Panc1 (cell line): ENCODE results near the gene TOP2A. TPM values are rescaled to one million over a fixed set of nuclear protein-coding genes. Genes with fewer than 3 reads are reported as not detected.
A peak's percentile ranks its signal among the peaks of the same experiment; 100 is the strongest.
"Not testable (repeated sequence)": the region's sequence is repeated elsewhere in the genome, so short reads cannot be mapped to it uniquely, and the experiment has no call there.

Source experiments
- ATAC-seq: fragments of 200-7000 bp; cut with Tn5 transposase; 2 replicates; pipeline ENCODE4 v1.9.1; 2020; ENCODE audit warnings: mild to moderate bottlenecking, moderate library complexity
- BruUV-seq: library from RNA; stranded (reverse); fragments of 400-500 nt; replicated peaks from 2 replicates; lab custom pipeline; 2021; lab: Mats Ljungman, UMichigan
- CTCF ChIA-PET: fragments of 300-600 bp; sonication (Branson Sonifier 250); formaldehyde crosslinking; loops from one replicate; lab custom pipeline; 2022; ENCODE audit warnings: antibody characterized with exemption; lab: Charles Lee
- POLR2A ChIA-PET: fragments of 300-600 bp; sonication (Branson Sonifier 250); formaldehyde crosslinking; loops from one replicate; lab custom pipeline; 2022; ENCODE audit warnings: antibody characterized with exemption; lab: Charles Lee
- DNase-seq: peaks from one replicate; pipeline ENCODE4 v3.0.0-alpha.2; 2010; ENCODE audit warnings: low read depth, low spot score
- H3K27ac ChIP-seq: 2 replicates; pipeline ENCODE4 v1.5.1; 2011; ENCODE audit warnings: mild to moderate bottlenecking, low read length, inconsistent platforms
- H3K27me3 ChIP-seq: fragments of 200-500 bp; sonication (Bioruptor generic); 2 replicates; pipeline ENCODE4 v1.6.0; 2014; ENCODE audit warnings: low read length, inconsistent platforms; ENCODE audit not compliant: control insufficient read depth, insufficient read depth
- H3K36me3 ChIP-seq: fragments of 200-500 bp; sonication (Bioruptor generic); 2 replicates; pipeline ENCODE4 v1.5.1; 2014; ENCODE audit warnings: inconsistent platforms, mild to moderate bottlenecking, low read length, moderate library complexity; ENCODE audit not compliant: control insufficient read depth, insufficient read depth
- H3K4me1 ChIP-seq: 2 replicates; pipeline ENCODE4 v1.5.1; 2011; ENCODE audit warnings: inconsistent platforms, mild to moderate bottlenecking, low read length, moderate library complexity; ENCODE audit not compliant: control insufficient read depth, insufficient read depth
- H3K4me3 ChIP-seq, 2 experiments: 2 replicates each; pipeline ENCODE4 v1.5.1; 2011 to 2012; ENCODE audit warnings: low read depth in 2 of 2, low read length in 2 of 2, mild to moderate bottlenecking in 2 of 2, inconsistent platforms in 1 of 2, moderate library complexity in 1 of 2
- H3K9me3 ChIP-seq: fragments of 200-500 bp; sonication (Bioruptor generic); 2 replicates; pipeline ENCODE4 v1.5.1; 2014; ENCODE audit warnings: low read depth, mild to moderate bottlenecking, inconsistent platforms, low read length, moderate library complexity; ENCODE audit not compliant: control insufficient read depth, insufficient read depth
- CTCF ChIP-seq: fragments of 450-650 bp; IDR thresholded peaks from 2 replicates; pipeline ENCODE4 v1.5.1; 2017; ENCODE audit warnings: mild to moderate bottlenecking
- POLR2AphosphoS5 ChIP-seq: IDR thresholded peaks from 2 replicates; pipeline ENCODE4 v1.6.1; 2012; ENCODE audit warnings: mild to moderate bottlenecking, low read depth, low read length, moderate library complexity
- SIN3A ChIP-seq: IDR thresholded peaks from 2 replicates; pipeline ENCODE4 v1.6.1; 2012; ENCODE audit warnings: low read depth, mild to moderate bottlenecking, low read length, moderate library complexity, borderline replicate concordance; ENCODE audit not compliant: insufficient read depth
- TCF7L2 ChIP-seq: IDR thresholded peaks from 2 replicates; pipeline ENCODE4 v1.6.1; 2011; ENCODE audit warnings: mild to moderate bottlenecking, low read depth, low read length, inconsistent platforms
- in situ Hi-C: cut with HindIII; loops from 2 replicates; pipeline ENCODE4 v1.10.0; 2016; ENCODE audit warnings: low sequenced_read_pairs, low pct_unique_long_range_greater_than_20kb
- intact Hi-C: fragments of 100-400 bp; cut with micrococcal nuclease; formaldehyde crosslinking; loops from one replicate; pipeline ENCODE4 v1.10.0; 2022; ENCODE audit not compliant: unreplicated experiment
- total RNA-seq: library from RNA; stranded (reverse); gene quantifications from one replicate; pipeline ENCODE4 v1.2.1, GENCODE V29; 2021; ENCODE audit not compliant: unreplicated experiment
- TF ChIP-seq, protein P1 (sequence below), 2 experiments: IDR thresholded peaks; 2 replicates each; pipeline ENCODE4 v1.6.1; 2011 to 2012; ENCODE audit warnings: low read depth in 2 of 2, control low read depth in 1 of 2, low read length in 1 of 2, mild to moderate bottlenecking in 1 of 2, moderate library complexity in 1 of 2; ENCODE audit not compliant: insufficient read depth in 1 of 2

TOP2A gene
- total RNA-seq, 1 experiment from 2014 or later: 230 TPM

GRCh38 chr17:40371261-40371929, 46.3 kb downstream of the TOP2A start:
- H3K27ac ChIP-seq: no peak overlapping the region
- ChIA-PET CTCF (interaction anchor here (0.7 kb wide), 1 partner anchor 47 kb away, joined by 3 read pairs; the partner anchor contains the start of gene TOP2A), POLR2A (no interaction called here)
- H3K27me3 ChIP-seq: no peaks in the 10 kb centered on the region
- BruUV-seq: no TSS peak
- in situ Hi-C loops (no loop called here), intact Hi-C loops (no loop called here)
- ATAC-seq: peak; percentile 71
- no peak overlapping the region for H3K4me3 ChIP-seq
- no peaks in the 10 kb centered on the region for H3K36me3 ChIP-seq
- H3K4me1 ChIP-seq: no peaks in the 10 kb centered on the region
- DNase-seq: no peak
- TF ChIP-seq SIN3A (no peak), CTCF (no peak), TCF7L2 (no peak), POLR2AphosphoS5 (no peak)
- TF ChIP-seq, protein P1, sequence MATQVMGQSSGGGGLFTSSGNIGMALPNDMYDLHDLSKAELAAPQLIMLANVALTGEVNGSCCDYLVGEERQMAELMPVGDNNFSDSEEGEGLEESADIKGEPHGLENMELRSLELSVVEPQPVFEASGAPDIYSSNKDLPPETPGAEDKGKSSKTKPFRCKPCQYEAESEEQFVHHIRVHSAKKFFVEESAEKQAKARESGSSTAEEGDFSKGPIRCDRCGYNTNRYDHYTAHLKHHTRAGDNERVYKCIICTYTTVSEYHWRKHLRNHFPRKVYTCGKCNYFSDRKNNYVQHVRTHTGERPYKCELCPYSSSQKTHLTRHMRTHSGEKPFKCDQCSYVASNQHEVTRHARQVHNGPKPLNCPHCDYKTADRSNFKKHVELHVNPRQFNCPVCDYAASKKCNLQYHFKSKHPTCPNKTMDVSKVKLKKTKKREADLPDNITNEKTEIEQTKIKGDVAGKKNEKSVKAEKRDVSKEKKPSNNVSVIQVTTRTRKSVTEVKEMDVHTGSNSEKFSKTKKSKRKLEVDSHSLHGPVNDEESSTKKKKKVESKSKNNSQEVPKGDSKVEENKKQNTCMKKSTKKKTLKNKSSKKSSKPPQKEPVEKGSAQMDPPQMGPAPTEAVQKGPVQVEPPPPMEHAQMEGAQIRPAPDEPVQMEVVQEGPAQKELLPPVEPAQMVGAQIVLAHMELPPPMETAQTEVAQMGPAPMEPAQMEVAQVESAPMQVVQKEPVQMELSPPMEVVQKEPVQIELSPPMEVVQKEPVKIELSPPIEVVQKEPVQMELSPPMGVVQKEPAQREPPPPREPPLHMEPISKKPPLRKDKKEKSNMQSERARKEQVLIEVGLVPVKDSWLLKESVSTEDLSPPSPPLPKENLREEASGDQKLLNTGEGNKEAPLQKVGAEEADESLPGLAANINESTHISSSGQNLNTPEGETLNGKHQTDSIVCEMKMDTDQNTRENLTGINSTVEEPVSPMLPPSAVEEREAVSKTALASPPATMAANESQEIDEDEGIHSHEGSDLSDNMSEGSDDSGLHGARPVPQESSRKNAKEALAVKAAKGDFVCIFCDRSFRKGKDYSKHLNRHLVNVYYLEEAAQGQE (IDR thresholded peaks at IDR 0.05; ENCODE audit: insufficient read depth in 1 of 2, low read depth in 2 of 2, low read length in 1 of 2): no peak
- H3K9me3 ChIP-seq: no peaks in the 10 kb centered on the region

DNA sequence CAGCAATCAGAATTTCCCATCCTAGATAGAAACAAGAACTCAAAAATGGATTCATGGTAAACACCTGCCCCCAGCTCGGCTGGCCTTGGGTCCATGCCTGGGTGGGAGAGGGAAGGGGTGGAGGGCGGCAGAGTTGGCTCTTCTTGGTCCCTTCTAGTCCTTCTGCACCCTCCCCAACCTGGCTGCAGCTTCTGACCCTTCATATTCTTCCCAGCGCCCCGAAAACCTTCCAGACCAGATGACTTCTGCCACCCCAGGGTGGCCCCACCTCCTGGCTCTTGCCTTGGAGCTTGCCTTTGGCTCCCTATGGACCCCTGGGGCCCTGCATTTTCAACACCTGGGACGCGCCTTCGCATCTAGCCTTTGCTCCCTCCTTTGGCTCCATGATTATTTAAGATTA, 47.8 kb downstream of the TOP2A start:
- H3K27me3 ChIP-seq: no peaks in the 10 kb centered on the region
- TF ChIP-seq SIN3A: no peak
- no peak for TF ChIP-seq POLR2AphosphoS5
- no peak for TF ChIP-seq CTCF
- TF ChIP-seq TCF7L2: no peak
- TF ChIP-seq, protein P1 (IDR thresholded peaks at IDR 0.05; ENCODE audit: insufficient read depth in 1 of 2, low read depth in 2 of 2, low read length in 1 of 2): no peak
- no peak overlapping the region for H3K4me3 ChIP-seq
- DNase-seq (no peak), ATAC-seq (no peak)
- H3K27ac ChIP-seq: no peak overlapping the region
- in situ Hi-C loops (no loop called here), intact Hi-C loops (no loop called here)
- no peaks in the 10 kb centered on the region for H3K9me3 ChIP-seq
- no peaks in the 10 kb centered on the region for H3K36me3 ChIP-seq
- CTCF ChIA-PET: no interaction called here
- H3K4me1 ChIP-seq: no peaks in the 10 kb centered on the region
- POLR2A ChIA-PET: no interaction called here
- BruUV-seq: no TSS peak

DNA sequence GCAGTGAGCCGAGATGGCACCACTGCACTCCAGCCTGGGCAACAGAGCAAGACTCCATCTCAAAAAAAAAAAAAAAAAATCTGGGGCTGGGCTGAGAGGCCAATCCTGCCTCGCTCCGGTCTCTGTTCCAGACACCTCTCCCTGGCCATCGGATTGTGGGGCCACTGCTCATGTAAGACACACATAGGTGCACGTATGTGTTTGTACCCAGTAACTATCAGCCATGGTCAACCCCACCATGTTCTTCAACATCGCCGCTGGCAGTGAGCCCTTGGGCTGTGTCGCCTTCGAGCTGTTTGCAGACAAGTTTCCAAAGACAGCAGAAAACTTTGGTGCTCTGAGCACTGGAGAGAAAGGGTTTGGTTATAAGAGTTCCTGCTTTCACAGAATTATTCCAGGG, 50.0 kb downstream of the TOP2A start:
- H3K36me3 ChIP-seq, H3K27ac ChIP-seq, H3K9me3 ChIP-seq, DNase-seq, BruUV-seq, H3K4me3 ChIP-seq, H3K27me3 ChIP-seq, ATAC-seq, intact Hi-C loops, H3K4me1 ChIP-seq, in situ Hi-C loops: not testable (repeated sequence)
- ChIA-PET CTCF (interaction anchor here (0.6 kb wide), 1 partner anchor 108 kb away, joined by 4 read pairs; no protein-coding TSS in a partner anchor), POLR2A (interaction anchor here (1.0 kb wide), 1 partner anchor 50 kb away, joined by 4 read pairs; the partner anchor contains the start of gene TOP2A)
